Sciatic nerve (tissue), 2 donors: Measurements from ENCODE around the gene SLC9B2. TPM values are rescaled to one million over a fixed set of nuclear protein-coding genes. Genes with fewer than 3 reads are reported as not detected.

Experiments used
- ATAC-seq: fragments of 200-7000 bp; cut with Tn5 transposase; one replicate; pipeline ENCODE4 v1.9.1; 2020; ENCODE audit warnings: mild to moderate bottlenecking, moderate library complexity
- DNase-seq: peaks from one replicate; pipeline ENCODE4 v3.0.0-alpha.2; 2020; ENCODE audit warnings: low spot score
- intact Hi-C: fragments of 100-400 bp; cut with DNase I; formaldehyde crosslinking; loops from one replicate; pipeline ENCODE4 v1.14.2; 2022
- total RNA-seq: library from RNA; stranded (reverse); fragmentation: NEBNext Ultra II Directional; extraction: Animal tissue kit (Norgen Biotek cat#: 25700); gene quantifications from one replicate; pipeline ENCODE4 v1.2.1, GENCODE V29; 2021
- donor health status: DM: no; HTN: no; CAD: no.
- donor health status: DM: no; HTN: no; CAD: no.

The SLC9B2 gene
- total RNA-seq, 1 donor from 2014 or later = 19.0 TPM

- ATAC-seq (no peak), DNase-seq (no peak)
- intact Hi-C loops = no loop called here
These were observed 3.1 kb upstream of the SLC9B2 start for GRCh38 chr4:103079621-103080020.

- DNase-seq (peak; percentile 81), ATAC-seq (peak; percentile 89)
- intact Hi-C loops = no loop called here
These were observed 441 bp downstream of the SLC9B2 start for GRCh38 chr4:103075894-103076746.

- ATAC-seq = peak; percentile 16
- intact Hi-C loops = no loop called here
- DNase-seq = no peak
These were observed 1.1 kb downstream of the SLC9B2 start for GRCh38 chr4:103075435-103075893.

GRCh38 chr4:103074744-103075434 lies 1.7 kb downstream of the SLC9B2 start:
- ATAC-seq (no peak), DNase-seq (no peak)
- intact Hi-C loops = no loop called here

- DNase-seq (no peak), ATAC-seq (no peak)
- intact Hi-C loops = no loop called here
These were observed 2.6 kb downstream of the SLC9B2 start for GRCh38 chr4:103073792-103074438.

GRCh38 chr4:103067841-103068547 lies 8.6 kb downstream of the SLC9B2 start:
- ATAC-seq = no peak
- intact Hi-C loops = no loop called here
- no peak for DNase-seq

GRCh38 chr4:103060453-103061148 lies 16.0 kb downstream of the SLC9B2 start:
- intact Hi-C loops = no loop called here
- no peak for DNase-seq
- ATAC-seq = no peak

GRCh38 chr4:103054030-103054429 lies 22.5 kb downstream of the SLC9B2 start:
- intact Hi-C loops = no loop called here
- ATAC-seq = peak; percentile 84
- DNase-seq = no peak

- intact Hi-C loops = no loop called here
- DNase-seq (no peak), ATAC-seq (peak; percentile 72)
These were observed 23.8 kb downstream of the SLC9B2 start for GRCh38 chr4:103052779-103053178.

GRCh38 chr4:103052145-103052544 lies 24.4 kb downstream of the SLC9B2 start:
- intact Hi-C loops = no loop called here
- ATAC-seq = no peak
- DNase-seq = no peak

GRCh38 chr4:103050736-103051436 lies 25.7 kb downstream of the SLC9B2 start:
- intact Hi-C loops = no loop called here
- ATAC-seq (no peak), DNase-seq (no peak)

GRCh38 chr4:103046416-103047290 lies 29.9 kb downstream of the SLC9B2 start:
- DNase-seq = no peak
- intact Hi-C loops = no loop called here
- peak; percentile 76 for ATAC-seq

- DNase-seq (no peak), ATAC-seq (no peak)
- intact Hi-C loops = no loop called here
These were observed 32.4 kb downstream of the SLC9B2 start for GRCh38 chr4:103044183-103044582.

- intact Hi-C loops = no loop called here
- DNase-seq = no peak
- no peak for ATAC-seq
These were observed 40.4 kb downstream of the SLC9B2 start for GRCh38 chr4:103036169-103036568.

GRCh38 chr4:103032574-103032973 lies 44.0 kb downstream of the SLC9B2 start:
- ATAC-seq (no peak), DNase-seq (no peak)
- intact Hi-C loops = loop anchor here (2.0 kb wide), 1 partner anchor 30 kb away; no protein-coding TSS in a partner anchor

- intact Hi-C loops = no loop called here
- DNase-seq (no peak), ATAC-seq (no peak)
These were observed 45.8 kb downstream of the SLC9B2 start for GRCh38 chr4:103030791-103031190.

- no peak for ATAC-seq
- no peak for DNase-seq
- intact Hi-C loops = no loop called here
These were observed 47.3 kb downstream of the SLC9B2 start for GRCh38 chr4:103029300-103029699.
